ENCODE results near the gene SORCS1. TPM values are rescaled to one million over a fixed set of nuclear protein-coding genes. Genes with fewer than 3 reads are reported as not detected.

SORCS1 gene
- total RNA-seq, 1 experiment from 2014 or later, result not detected

DNA sequence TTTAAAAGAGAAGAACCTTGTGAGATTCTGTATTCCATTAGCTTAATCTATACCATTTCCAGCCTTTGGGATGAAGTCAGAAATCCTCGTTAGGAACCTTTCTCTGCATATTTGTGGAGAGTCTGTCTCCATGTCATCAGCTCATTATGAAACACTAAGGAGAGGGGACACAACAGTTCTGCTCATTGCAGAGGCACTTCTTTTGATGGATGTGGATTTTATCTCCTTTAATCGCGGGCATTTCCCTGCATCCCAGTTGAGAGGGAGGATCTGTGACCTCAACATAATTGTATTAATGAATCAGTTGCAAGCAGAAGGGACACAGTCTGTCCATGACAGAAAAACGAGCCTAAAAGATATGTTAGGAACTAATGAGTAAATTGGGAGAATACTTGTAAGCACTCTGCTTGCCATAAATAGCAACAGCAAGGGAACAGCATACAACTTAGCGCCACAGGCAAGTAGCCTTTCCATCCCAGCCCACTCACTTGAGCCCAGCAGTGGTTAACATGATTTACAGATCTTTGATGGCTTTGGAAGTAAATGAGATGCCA is 37.9 kb downstream of the SORCS1 start:
- Histone ChIP-seq H3K79me2 (ENCODE audit: insufficient read depth, low read length) (no peaks in the 10 kb centered on the region), H2AFZ (ENCODE audit: low read depth, low read length, poor library complexity, severe bottlenecking) (no peak overlapping the region), H3K9ac (ENCODE audit: low read length) (no peak overlapping the region), H3K4me3 (replicated peaks in 1 of 2; ENCODE audit: low read depth in 1 of 2, low read length in 2 of 2) (no peak overlapping the region), H3K4me1 (ENCODE audit: control insufficient read depth in 1 of 2, insufficient read depth in 2 of 2, low read length in 2 of 2) (no peaks in the 10 kb centered on the region), H3K9me3 (ENCODE audit: control insufficient read depth in 1 of 2, insufficient read depth in 1 of 2, low read depth in 1 of 2, low read length in 2 of 2) (peaks cover 40 to 53% of the 10 kb centered on the region in 2 experiments; a peak in 3 of 4 replicates), H3K27me3 (ENCODE audit: insufficient read depth, low read length) (no peaks in the 10 kb centered on the region), H3K4me2 (ENCODE audit: low read length) (no peak overlapping the region), H3K36me3 (ENCODE audit: control insufficient read depth in 1 of 2, insufficient read depth in 2 of 2, low read length in 2 of 2) (no peaks in the 10 kb centered on the region), H3K9me2 (ENCODE audit: insufficient read depth) (no peaks in the 10 kb centered on the region), H4K20me1 (ENCODE audit: insufficient read depth) (no peaks in the 10 kb centered on the region), H3K27ac (ENCODE audit: low read depth, low read length) (no peak overlapping the region)
- POLR2A ChIA-PET, result no interaction called here
- ATAC-seq (no peak), DNase-seq (ENCODE audit: low read depth, low spot score) (no peak)
- CTCF ChIA-PET, result no interaction called here
- RAD21 ChIA-PET (ENCODE audit: low non-redundant PET in 1 of 2, low total read pairs in 2 of 2, uncharacterized antibody in 2 of 2, unreplicated experiment in 2 of 2), result no interaction called here
- intact Hi-C loops (cut with micrococcal nuclease), result no loop called here
- BruUV-seq (replicated peaks), result no TSS peak
- TF ChIP-seq, protein P1, sequence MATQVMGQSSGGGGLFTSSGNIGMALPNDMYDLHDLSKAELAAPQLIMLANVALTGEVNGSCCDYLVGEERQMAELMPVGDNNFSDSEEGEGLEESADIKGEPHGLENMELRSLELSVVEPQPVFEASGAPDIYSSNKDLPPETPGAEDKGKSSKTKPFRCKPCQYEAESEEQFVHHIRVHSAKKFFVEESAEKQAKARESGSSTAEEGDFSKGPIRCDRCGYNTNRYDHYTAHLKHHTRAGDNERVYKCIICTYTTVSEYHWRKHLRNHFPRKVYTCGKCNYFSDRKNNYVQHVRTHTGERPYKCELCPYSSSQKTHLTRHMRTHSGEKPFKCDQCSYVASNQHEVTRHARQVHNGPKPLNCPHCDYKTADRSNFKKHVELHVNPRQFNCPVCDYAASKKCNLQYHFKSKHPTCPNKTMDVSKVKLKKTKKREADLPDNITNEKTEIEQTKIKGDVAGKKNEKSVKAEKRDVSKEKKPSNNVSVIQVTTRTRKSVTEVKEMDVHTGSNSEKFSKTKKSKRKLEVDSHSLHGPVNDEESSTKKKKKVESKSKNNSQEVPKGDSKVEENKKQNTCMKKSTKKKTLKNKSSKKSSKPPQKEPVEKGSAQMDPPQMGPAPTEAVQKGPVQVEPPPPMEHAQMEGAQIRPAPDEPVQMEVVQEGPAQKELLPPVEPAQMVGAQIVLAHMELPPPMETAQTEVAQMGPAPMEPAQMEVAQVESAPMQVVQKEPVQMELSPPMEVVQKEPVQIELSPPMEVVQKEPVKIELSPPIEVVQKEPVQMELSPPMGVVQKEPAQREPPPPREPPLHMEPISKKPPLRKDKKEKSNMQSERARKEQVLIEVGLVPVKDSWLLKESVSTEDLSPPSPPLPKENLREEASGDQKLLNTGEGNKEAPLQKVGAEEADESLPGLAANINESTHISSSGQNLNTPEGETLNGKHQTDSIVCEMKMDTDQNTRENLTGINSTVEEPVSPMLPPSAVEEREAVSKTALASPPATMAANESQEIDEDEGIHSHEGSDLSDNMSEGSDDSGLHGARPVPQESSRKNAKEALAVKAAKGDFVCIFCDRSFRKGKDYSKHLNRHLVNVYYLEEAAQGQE (IDR thresholded peaks at IDR 0.05; ENCODE audit: low read depth), result no peak
- TF ChIP-seq CBX3 (IDR thresholded peaks at IDR 0.05; ENCODE audit: low read depth), result no peak
- TF ChIP-seq RAD21 (IDR thresholded peaks at IDR 0.05; ENCODE audit: low read depth), result no peak
- TF ChIP-seq, protein P2, sequence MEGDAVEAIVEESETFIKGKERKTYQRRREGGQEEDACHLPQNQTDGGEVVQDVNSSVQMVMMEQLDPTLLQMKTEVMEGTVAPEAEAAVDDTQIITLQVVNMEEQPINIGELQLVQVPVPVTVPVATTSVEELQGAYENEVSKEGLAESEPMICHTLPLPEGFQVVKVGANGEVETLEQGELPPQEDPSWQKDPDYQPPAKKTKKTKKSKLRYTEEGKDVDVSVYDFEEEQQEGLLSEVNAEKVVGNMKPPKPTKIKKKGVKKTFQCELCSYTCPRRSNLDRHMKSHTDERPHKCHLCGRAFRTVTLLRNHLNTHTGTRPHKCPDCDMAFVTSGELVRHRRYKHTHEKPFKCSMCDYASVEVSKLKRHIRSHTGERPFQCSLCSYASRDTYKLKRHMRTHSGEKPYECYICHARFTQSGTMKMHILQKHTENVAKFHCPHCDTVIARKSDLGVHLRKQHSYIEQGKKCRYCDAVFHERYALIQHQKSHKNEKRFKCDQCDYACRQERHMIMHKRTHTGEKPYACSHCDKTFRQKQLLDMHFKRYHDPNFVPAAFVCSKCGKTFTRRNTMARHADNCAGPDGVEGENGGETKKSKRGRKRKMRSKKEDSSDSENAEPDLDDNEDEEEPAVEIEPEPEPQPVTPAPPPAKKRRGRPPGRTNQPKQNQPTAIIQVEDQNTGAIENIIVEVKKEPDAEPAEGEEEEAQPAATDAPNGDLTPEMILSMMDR (IDR thresholded peaks at IDR 0.05 in 2 of 3, conservative IDR thresholded peaks at IDR 0.05 in 1 of 3; ENCODE audit: borderline replicate concordance in 1 of 3, insufficient read depth in 1 of 3, low read depth in 2 of 3, low read length in 2 of 3), result no peak
- TF ChIP-seq EZH2 (IDR thresholded peaks at IDR 0.05), result no peak
- TF ChIP-seq SIN3A (IDR thresholded peaks at IDR 0.05; ENCODE audit: low read depth), result no peak
- TF ChIP-seq, protein P3, sequence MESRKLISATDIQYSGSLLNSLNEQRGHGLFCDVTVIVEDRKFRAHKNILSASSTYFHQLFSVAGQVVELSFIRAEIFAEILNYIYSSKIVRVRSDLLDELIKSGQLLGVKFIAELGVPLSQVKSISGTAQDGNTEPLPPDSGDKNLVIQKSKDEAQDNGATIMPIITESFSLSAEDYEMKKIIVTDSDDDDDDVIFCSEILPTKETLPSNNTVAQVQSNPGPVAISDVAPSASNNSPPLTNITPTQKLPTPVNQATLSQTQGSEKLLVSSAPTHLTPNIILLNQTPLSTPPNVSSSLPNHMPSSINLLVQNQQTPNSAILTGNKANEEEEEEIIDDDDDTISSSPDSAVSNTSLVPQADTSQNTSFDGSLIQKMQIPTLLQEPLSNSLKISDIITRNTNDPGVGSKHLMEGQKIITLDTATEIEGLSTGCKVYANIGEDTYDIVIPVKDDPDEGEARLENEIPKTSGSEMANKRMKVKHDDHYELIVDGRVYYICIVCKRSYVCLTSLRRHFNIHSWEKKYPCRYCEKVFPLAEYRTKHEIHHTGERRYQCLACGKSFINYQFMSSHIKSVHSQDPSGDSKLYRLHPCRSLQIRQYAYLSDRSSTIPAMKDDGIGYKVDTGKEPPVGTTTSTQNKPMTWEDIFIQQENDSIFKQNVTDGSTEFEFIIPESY (IDR thresholded peaks at IDR 0.05; ENCODE audit: extremely low read depth, insufficient replicate concordance, low read length), result no peak

Data from HCT116 (cell line).